GM21360 (cell line): Measurements from ENCODE around the gene KRT31.
"Not testable (repeated sequence)": the region's sequence is repeated elsewhere in the genome, so short reads cannot be mapped to it uniquely, and the experiment has no call there.

Source experiments
- ATAC-seq: cut with Tn5 transposase; IDR thresholded peaks from one replicate; pipeline ENCODE4 v1.9.1; 2021; ENCODE audit warnings: mild to moderate bottlenecking, moderate library complexity; ENCODE audit not compliant: unreplicated experiment

Gene KRT31

GRCh38 chr17:41396996-41397660 lies at the start of gene KRT31:
TSS of gene KRT31 (minus strand) at chr17:41397608. CDS start at chr17:41397539, 69 bp downstream.
- ATAC-seq = no peak

- no peak for ATAC-seq
These were observed 49.4 kb upstream of the KRT31 start for GRCh38 chr17:41446806-41447205.

- ATAC-seq = no peak
These were observed 47.2 kb upstream of the KRT31 start for GRCh38 chr17:41444640-41445039.

GRCh38 chr17:41444186-41444585 lies 46.8 kb upstream of the KRT31 start:
- ATAC-seq = no peak

- no peak for ATAC-seq
These were observed 45.3 kb upstream of the KRT31 start for GRCh38 chr17:41442739-41443138.

GRCh38 chr17:41440531-41441033 lies 43.2 kb upstream of the KRT31 start, which contains the start of gene KRT38:
TSS of gene KRT38 (minus strand) at chr17:41440983. CDS start at chr17:41440921, 62 bp downstream.
- no peak for ATAC-seq

- ATAC-seq = no peak
These were observed 42.0 kb upstream of the KRT31 start for GRCh38 chr17:41439375-41439774.

GRCh38 chr17:41437769-41438168 lies 40.4 kb upstream of the KRT31 start:
- ATAC-seq = no peak

- ATAC-seq = no peak
These were observed 39.8 kb upstream of the KRT31 start for GRCh38 chr17:41437254-41437653.

- no peak for ATAC-seq
These were observed 37.0 kb upstream of the KRT31 start for GRCh38 chr17:41434415-41434814.

GRCh38 chr17:41434005-41434404 lies 36.6 kb upstream of the KRT31 start:
- ATAC-seq = no peak

GRCh38 chr17:41433586-41433985 lies 36.2 kb upstream of the KRT31 start:
- no peak for ATAC-seq

GRCh38 chr17:41430376-41430775 lies 33.0 kb upstream of the KRT31 start:
- not testable (repeated sequence) for ATAC-seq

- ATAC-seq = no peak
These were observed 32.3 kb upstream of the KRT31 start for GRCh38 chr17:41429667-41430066.

- ATAC-seq = no peak
These were observed 31.3 kb upstream of the KRT31 start for GRCh38 chr17:41428591-41429291.

GRCh38 chr17:41424111-41424635 lies 26.8 kb upstream of the KRT31 start, which contains the start of gene KRT37:
TSS of gene KRT37 (minus strand) at chr17:41424585. CDS start at chr17:41424523, 62 bp downstream.
- ATAC-seq = no peak

GRCh38 chr17:41422586-41422985 lies 25.2 kb upstream of the KRT31 start:
- ATAC-seq = not testable (repeated sequence)

GRCh38 chr17:41421617-41422016 lies 24.2 kb upstream of the KRT31 start:
- ATAC-seq = no peak

GRCh38 chr17:41421116-41421515 lies 23.7 kb upstream of the KRT31 start:
- ATAC-seq = no peak

- ATAC-seq = no peak
These were observed 22.7 kb upstream of the KRT31 start for GRCh38 chr17:41420134-41420533.

- no peak for ATAC-seq
These were observed 22.3 kb upstream of the KRT31 start for GRCh38 chr17:41419716-41420115.
